Ovary (tissue), 3 donors: ENCODE data around the gene KCNIP3.

Experiments
- CTCF ChIP-seq, 3 donors: fragments of 450-650 bp in 2 of 3; fragments of 200-600 bp in 1 of 3; IDR thresholded peaks; one replicate each; pipeline versions ENCODE4 v1.5.1 to v1.8.0; 2016 to 2022; ENCODE audit warnings: antibody characterized with exemption in 3 of 3, mild to moderate bottlenecking in 1 of 3
- POLR2A ChIP-seq: fragments of 450-650 bp; IDR thresholded peaks from one replicate; pipeline ENCODE4 v1.6.1; 2017; ENCODE audit warnings: antibody characterized with exemption, mild to moderate bottlenecking, moderate library complexity
- donor health status: DM: no; HTN: no; CAD: no.

GRCh38 chr2:95332036-95332435 lies 34.9 kb downstream of the KCNIP3 start:
- TF ChIP-seq CTCF (IDR thresholded peaks at IDR 0.05) (no peak), POLR2A (no peak)
